ENCODE results near the gene AUTS2. TPM values are rescaled to one million over a fixed set of nuclear protein-coding genes. Genes with fewer than 3 reads are reported as not detected.

Gene AUTS2
- total RNA-seq, 2 donors from 2014 or later = 8.6 TPM

DNA sequence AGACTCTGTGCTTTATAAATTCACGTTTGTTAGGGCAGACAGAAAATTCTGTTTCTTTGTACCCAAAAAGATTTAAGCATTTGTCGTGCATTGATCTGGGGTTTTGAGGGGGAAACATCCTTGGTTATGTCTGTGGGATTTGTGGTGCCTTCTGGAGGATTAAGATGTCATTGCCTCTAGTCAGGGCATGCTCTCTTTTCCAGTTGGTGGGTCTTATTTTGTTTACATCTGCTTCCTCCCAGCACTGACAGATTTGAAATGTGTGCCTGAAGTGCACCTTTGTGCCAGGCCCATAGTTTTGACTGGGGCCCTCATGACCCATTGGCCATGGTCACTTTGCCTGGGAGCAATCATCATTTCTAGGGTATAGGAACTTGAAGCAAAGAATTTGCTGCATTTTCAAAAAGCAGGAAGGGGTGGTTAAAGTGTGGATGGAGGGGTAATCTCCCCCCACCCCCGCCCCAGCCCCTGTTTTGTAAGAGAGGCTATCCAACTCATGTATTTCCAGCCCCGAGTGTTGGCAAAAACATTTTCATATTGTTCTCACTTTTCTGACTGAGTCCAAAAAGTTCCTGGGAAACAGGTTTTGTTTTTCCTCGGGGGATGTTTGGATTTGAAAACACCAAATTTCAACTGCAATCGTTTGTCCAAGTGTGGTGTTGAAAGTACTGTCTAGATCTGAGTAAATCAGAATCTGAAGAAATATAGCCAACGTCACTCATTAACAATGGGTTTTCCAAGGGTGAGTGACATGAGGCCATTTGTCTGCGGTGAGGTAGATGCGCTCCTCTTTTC is 1145.5 kb downstream of the AUTS2 start:
- Histone ChIP-seq H3K36me3 (no peaks in the 10 kb centered on the region), H3K4me1 (no peaks in the 10 kb centered on the region), H3K4me3 (no peak overlapping the region), H3K27ac (no peak overlapping the region), H3K27me3 (no peaks in the 10 kb centered on the region), H3K9me3 (no peaks in the 10 kb centered on the region)
- no peak for DNase-seq (ENCODE audit: low spot score)
- TF ChIP-seq, protein P1, sequence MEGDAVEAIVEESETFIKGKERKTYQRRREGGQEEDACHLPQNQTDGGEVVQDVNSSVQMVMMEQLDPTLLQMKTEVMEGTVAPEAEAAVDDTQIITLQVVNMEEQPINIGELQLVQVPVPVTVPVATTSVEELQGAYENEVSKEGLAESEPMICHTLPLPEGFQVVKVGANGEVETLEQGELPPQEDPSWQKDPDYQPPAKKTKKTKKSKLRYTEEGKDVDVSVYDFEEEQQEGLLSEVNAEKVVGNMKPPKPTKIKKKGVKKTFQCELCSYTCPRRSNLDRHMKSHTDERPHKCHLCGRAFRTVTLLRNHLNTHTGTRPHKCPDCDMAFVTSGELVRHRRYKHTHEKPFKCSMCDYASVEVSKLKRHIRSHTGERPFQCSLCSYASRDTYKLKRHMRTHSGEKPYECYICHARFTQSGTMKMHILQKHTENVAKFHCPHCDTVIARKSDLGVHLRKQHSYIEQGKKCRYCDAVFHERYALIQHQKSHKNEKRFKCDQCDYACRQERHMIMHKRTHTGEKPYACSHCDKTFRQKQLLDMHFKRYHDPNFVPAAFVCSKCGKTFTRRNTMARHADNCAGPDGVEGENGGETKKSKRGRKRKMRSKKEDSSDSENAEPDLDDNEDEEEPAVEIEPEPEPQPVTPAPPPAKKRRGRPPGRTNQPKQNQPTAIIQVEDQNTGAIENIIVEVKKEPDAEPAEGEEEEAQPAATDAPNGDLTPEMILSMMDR (IDR thresholded peaks at IDR 0.05) = no peak

DNA sequence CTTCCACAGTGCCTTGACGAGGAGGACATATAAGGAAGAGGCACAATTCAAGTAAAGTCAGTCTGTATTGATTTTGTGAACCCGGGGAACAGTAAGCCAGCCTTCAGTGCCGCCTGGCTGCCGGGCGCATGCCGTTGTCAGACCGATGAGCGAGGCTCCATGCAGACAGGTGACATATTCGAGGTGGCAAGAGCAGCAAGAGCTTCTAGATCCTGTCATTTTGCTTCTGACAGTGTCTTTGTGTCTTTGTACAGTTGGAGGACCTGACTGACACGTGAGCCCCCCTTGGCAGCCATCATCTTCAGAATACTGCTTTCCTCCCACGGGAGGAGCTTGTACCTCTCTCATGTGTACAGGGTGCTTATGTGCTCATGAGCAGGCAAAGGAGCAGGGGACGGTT is 1146.2 kb downstream of the AUTS2 start:
- no peak overlapping the region for H3K4me3 ChIP-seq
- no peaks in the 10 kb centered on the region for H3K9me3 ChIP-seq
- TF ChIP-seq, protein P1 (IDR thresholded peaks at IDR 0.05) = no peak
- no peaks in the 10 kb centered on the region for H3K36me3 ChIP-seq
- H3K27me3 ChIP-seq = no peaks in the 10 kb centered on the region
- H3K27ac ChIP-seq = no peak overlapping the region
- DNase-seq (ENCODE audit: low spot score) = no peak
- H3K4me1 ChIP-seq = no peaks in the 10 kb centered on the region

DNA sequence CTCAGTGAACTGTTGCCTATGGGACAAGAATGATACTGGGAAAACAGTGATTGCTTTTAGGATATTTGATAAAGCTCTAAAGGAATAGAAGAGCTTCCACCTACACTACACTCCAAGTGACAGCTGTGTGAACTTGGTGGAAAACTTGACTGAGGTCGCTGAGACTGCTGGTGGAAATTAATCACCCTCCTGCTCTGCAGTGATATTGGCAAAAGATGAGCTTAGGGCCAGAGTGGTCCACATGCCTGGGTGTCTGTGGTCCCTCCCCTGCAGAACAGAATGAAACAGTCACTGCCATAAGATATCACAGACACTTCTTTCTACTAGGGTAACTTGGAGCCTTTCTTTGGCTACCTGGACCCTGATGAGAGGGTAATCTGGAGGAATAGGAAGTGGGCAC is 1151.6 kb downstream of the AUTS2 start:
- Histone ChIP-seq H3K27me3 (no peaks in the 10 kb centered on the region), H3K36me3 (no peaks in the 10 kb centered on the region)

DNA sequence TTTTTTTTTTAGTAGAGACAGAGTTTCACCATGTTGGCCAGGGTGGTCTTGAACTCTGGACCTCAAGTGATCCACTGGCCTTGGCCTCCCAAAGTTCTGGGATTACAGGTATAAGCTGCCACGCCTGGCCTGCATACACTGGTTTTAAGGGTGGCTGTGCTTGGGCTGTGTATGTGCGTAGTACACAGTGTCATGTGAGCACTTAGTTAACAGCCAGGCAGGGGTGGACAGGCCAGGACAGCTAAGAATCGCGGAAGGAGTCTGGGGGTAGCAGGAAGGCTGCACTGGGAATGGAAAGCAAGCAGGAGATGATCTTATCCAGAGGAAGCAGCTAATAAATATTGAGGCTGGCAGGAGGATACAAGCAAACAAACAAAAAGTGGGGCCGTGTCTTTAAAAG is 1153.6 kb downstream of the AUTS2 start:
- H3K4me3 ChIP-seq = no peak overlapping the region
- H3K36me3 ChIP-seq = no peaks in the 10 kb centered on the region
- H3K4me1 ChIP-seq = no peaks in the 10 kb centered on the region
- no peaks in the 10 kb centered on the region for H3K9me3 ChIP-seq
- TF ChIP-seq, protein P1 (IDR thresholded peaks at IDR 0.05) = no peak
- H3K27me3 ChIP-seq = no peaks in the 10 kb centered on the region
- no peak overlapping the region for H3K27ac ChIP-seq
- DNase-seq (ENCODE audit: low spot score) = no peak

More for the DNA sequence above, 1151.6 kb downstream of the AUTS2 start:
- Histone ChIP-seq H3K9me3 (no peaks in the 10 kb centered on the region), H3K27ac (no peak overlapping the region), H3K4me1 (no peaks in the 10 kb centered on the region), H3K4me3 (no peak overlapping the region)
- no peak for DNase-seq (ENCODE audit: low spot score)
- TF ChIP-seq, protein P1 (IDR thresholded peaks at IDR 0.05) = no peak

DNA sequence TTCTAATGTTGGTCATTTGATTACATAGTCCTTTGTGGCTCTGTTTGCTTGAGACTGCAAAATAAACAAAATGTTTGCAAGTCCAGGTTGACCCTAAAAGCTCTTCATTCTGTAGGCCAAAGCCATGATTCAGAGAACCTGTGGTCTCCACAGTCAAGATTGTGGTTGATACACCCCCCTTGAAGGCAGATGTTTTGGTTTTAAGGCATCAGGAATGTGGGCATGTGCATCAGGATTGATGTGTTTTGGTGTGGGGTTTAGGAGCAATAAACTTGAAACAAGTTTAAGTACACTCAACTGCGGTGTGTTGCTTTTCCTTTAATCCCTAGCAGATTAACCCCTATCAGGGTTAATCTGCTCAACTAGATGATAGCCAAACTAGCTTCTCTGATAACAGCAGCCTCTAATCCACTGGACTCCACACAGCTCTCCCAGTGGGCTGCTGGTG is 1154.5 kb downstream of the AUTS2 start:
- TF ChIP-seq, protein P1 (IDR thresholded peaks at IDR 0.05) = no peak

More for the DNA sequence above, 1154.5 kb downstream of the AUTS2 start:
- Histone ChIP-seq H3K4me1 (no peaks in the 10 kb centered on the region), H3K4me3 (no peak overlapping the region), H3K27me3 (no peaks in the 10 kb centered on the region), H3K9me3 (no peaks in the 10 kb centered on the region), H3K36me3 (no peaks in the 10 kb centered on the region), H3K27ac (no peak overlapping the region)
- DNase-seq (ENCODE audit: low spot score) = no peak

All from right atrium auricular region (tissue), 2 donors.